Left forelimb (tissue), 1 donor: ENCODE results near the gene OOSP4B.
"Not testable (repeated sequence)": the region's sequence is repeated elsewhere in the genome, so short reads cannot be mapped to it uniquely, and the experiment has no call there.

ENCODE experiments used
- DNase-seq: peaks from one replicate; pipeline ENCODE4 v3.0.0-alpha.2; 2018; ENCODE audit warnings: low spot score

OOSP4B gene

DNA sequence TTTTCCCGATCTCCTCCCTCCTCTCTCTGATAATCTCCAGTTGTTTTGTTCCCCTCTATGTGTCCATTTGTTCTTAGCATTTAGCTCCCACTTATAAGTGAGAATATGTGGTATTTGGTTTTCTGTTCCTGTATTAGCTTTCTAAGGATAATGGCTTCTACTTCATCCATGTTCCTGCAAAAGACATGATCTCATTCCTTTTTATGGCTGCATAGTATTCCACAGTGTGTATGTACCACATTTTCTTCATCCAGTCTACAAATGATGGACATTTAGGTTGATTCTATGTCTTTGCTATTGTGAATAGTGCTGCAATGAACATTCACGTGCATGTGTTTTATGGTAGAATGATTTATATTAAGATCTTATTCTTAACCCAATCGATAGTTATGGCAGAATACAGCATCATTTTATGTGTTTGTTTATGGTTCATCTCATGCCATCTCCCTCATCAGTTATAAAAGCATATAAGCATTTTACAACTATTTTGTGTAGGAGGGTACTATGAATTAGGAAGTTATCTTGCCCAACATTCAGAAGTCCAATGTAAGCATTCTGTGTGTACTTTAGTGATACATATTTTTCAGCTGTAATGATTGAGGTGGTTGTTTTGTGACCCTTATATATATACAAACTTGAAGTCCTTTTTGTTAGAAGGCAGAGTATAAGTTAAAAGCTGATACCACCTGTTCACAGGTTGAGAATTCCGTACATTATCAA, 42.7 kb downstream of the OOSP4B start:
- DNase-seq: no peak

DNA sequence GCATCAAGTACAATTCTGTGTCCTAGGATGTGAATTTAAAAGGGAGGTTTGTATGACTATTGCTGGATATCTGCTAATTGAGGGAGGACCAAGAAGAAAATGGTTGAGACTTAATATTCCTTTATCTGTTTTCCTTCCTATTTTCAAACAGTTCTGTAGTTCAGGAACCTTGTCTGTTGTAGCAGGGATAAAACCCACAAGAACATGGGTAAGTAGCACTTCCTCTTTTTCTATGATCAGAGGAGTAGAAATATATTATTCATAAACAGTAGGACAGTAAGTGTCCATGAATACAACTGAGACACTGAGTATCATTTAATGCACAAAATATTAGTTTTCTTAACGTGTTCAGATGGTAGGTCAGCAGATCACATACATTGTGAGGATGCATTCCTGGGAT, 47.1 kb downstream of the OOSP4B start:
- DNase-seq: no peak

DNA sequence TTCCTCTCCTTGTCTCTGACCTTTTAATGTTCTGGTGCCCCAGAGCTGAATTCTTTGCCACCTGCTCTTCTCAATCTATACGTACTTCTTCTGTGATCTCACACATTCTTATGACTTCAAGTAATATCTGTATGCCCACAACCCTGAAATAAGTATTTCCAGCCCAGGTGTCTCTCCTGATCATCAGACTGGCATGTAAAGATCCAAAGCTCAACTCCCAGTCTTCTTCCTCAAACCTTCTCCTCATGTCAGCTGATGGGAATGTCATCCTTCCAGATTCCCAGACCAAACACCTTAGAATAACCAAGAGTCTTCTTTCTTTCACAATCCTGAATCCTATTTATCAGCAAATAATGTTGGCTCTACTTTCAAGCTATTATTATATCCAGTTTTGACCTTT, 48.8 kb downstream of the OOSP4B start:
- DNase-seq: no peak

DNA sequence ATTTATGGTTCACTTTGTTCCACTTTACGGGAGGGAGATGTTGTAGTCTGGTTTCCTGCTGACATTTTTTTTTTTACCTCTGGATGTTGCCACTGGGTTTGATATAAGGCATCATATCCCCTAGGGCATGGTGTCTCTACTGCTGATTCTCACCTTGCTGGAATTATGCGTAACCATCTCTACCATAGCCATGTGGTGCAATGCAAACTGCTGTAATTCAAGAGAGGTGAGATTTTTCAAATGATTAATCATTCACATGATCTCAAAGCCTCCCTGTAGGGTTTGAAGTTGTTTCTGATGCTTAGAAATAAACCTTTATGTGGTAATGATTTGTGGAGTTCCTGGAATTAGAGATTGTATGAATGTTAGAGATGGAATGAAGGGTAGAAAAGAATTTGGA, 52.5 kb downstream of the OOSP4B start:
- no peak for DNase-seq

DNA sequence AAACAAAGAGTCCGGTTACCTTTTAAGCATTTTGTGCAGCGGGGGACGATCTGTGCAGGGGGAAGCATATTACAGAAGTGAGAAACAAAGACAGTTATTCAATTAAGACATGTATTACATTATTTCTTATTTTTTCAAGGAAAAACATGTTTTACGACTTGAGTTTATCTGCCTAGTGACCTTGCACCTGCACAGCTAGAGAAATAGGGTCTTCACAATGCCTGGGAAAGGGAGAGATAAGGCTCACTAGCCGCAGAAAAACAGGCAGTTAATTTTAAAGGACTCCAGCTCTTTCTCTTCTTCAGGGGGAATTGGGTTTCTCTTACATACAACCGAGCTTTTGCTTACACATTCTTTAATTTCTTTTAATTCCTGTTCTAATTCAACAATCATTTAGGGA, 54.7 kb downstream of the OOSP4B start:
- not testable (repeated sequence) for DNase-seq

DNA sequence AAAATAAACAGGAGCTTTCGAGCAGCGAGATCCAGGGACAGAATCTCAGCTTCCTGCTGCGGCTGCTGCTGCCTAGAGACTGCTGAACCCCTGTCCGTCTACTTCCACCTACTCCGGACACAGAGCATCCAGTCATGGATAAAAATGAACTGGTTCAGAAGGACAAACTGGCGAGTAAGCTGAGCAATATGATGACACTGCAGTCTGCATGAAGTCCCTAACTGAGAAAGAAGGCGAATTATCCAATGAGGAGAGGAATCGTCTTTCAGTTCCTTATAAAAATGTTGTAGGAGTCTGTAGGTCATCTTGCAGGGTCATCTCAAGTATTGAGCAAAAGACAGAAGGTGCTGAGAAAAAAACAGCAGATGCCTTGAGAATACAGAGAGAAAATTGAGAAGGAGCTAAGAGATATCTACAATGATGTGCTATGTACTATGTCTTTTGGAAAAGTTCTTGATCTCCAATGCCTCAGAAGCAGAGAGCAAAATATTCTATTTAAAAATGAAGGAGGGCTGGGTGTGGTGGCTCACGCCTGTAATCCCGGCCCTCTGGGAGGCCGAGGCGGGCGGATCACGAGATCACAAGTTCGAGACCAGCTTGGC, 60.3 kb downstream of the OOSP4B start:
- DNase-seq: no peak

DNA sequence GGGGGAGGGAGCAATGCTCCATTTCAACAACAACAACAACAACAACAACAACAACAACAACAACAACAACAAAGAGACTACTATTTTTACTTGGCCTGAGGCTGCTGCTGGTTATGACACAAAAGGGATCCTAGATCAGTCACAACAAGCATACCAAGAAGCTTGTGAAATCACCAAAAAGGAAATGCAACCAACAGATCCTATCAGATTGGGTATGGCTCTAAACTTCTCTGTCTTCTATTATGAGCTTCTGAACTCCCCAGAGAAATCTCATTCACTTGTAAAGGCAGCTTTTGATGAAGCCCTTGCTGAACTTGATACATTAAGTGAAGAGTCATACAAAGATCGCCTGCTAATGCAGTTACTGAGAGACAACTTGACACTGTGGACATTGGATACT, 61.0 kb downstream of the OOSP4B start:
- DNase-seq: no peak

DNA sequence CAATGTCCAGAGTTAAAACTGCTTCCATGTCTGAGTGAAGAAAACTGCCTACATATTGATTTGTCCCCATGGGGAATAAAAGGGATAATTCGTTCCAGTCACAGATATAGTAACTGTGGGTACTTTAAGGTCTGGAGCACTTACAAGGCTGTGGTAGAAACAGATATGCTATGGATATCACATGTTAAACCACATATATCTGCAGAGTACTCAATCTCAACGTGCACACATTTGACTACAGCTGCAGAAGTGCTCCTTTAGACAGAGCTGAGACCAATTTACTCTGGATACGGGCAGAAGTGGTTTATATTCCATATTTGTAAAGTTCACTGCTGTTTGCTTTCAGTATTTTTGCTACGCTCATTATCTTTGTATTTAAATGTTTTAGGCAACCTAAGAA, 61.8 kb downstream of the OOSP4B start:
- DNase-seq: no peak

DNA sequence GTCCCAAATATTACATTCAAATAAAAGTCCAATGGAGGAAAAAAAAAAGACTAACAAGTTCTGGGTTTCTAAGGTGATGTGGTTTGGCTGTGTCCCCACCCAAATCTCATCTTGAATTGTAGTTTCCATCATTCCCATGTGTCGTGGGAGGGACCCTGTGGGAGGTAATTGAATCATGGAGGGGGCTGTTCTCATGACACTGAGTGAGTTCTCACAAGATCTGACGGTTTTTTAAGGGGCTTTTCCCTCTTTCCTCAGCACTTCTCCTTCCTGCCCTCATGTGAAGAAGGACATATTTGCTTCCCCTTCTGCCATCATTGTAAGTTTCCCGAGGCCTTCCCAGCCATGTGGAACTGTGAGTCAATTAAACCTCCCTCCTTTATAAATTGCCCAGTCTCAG, 63.6 kb downstream of the OOSP4B start:
- DNase-seq: no peak
